DOHH2 (cell line): ENCODE results near the gene ABCA1.

Experiments used
- H3F3A ChIP-seq: fragments of 200-600 bp; sonication (generic), shearing (Covaris generic); 2 replicates; pipeline ENCODE4 v1.6.0; 2016; ENCODE audit warnings: antibody characterized with exemption, mild to moderate bottlenecking; ENCODE audit not compliant: control insufficient read depth, insufficient read depth
- H3K27ac ChIP-seq: fragments of 200-600 bp; sonication (generic); 2 replicates; pipeline ENCODE4 v1.5.1; 2014; ENCODE audit warnings: low read depth, mild to moderate bottlenecking, low read length, moderate library complexity
- H3K27me3 ChIP-seq: fragments of 200-600 bp; sonication (generic); 2 replicates; pipeline ENCODE4 v1.6.1; 2014; ENCODE audit warnings: mild to moderate bottlenecking, low read length, mixed read lengths; ENCODE audit not compliant: control insufficient read depth
- H3K36me3 ChIP-seq: fragments of 200-600 bp; sonication (generic); 2 replicates; pipeline ENCODE4 v1.6.1; 2014; ENCODE audit warnings: mild to moderate bottlenecking, low read length, moderate library complexity, mixed read lengths; ENCODE audit not compliant: control insufficient read depth
- H3K4me1 ChIP-seq: fragments of 200-600 bp; sonication (generic); 2 replicates; pipeline ENCODE4 v1.6.1; 2014; ENCODE audit warnings: mild to moderate bottlenecking, low read length, mixed read lengths; ENCODE audit not compliant: control insufficient read depth
- H3K4me2 ChIP-seq: fragments of 200-600 bp; sonication (generic); 2 replicates; pipeline ENCODE4 v1.6.0; 2014; ENCODE audit warnings: mild to moderate bottlenecking, low read length, moderate library complexity
- H3K4me3 ChIP-seq: fragments of 200-600 bp; sonication (generic); 2 replicates; pipeline ENCODE4 v1.5.1; 2014; ENCODE audit warnings: mild to moderate bottlenecking, low read length, mixed read lengths
- H3K79me2 ChIP-seq: fragments of 200-600 bp; sonication (generic); 2 replicates; pipeline ENCODE4 v1.6.1; 2014; ENCODE audit warnings: mild to moderate bottlenecking, low read length, mixed read lengths; ENCODE audit not compliant: control insufficient read depth
- H3K9me2 ChIP-seq: fragments of 200-600 bp; sonication (generic); replicated peaks from 2 replicates; pipeline ENCODE4 v1.6.1; 2014; ENCODE audit warnings: mild to moderate bottlenecking, low read length, mixed read lengths; ENCODE audit not compliant: control insufficient read depth
- H3K9me3 ChIP-seq: fragments of 200-600 bp; sonication (generic); 2 replicates; pipeline ENCODE4 v1.6.1; 2014; ENCODE audit warnings: antibody characterized with exemption, low read length, mixed read lengths; ENCODE audit not compliant: control insufficient read depth, insufficient read depth
- H4K20me1 ChIP-seq: fragments of 200-600 bp; sonication (generic); 2 replicates; pipeline ENCODE4 v1.6.0; 2014; ENCODE audit warnings: low read depth, mild to moderate bottlenecking, antibody characterized with exemption, low read length, moderate library complexity; ENCODE audit not compliant: control insufficient read depth, insufficient read depth
- EZH2phosphoT487 ChIP-seq: fragments of 200-600 bp; sonication (generic); IDR thresholded peaks from 2 replicates; pipeline ENCODE4 v1.6.1; 2017; ENCODE audit warnings: borderline replicate concordance, mild to moderate bottlenecking, antibody characterized with exemption, low read length, moderate library complexity, mixed read lengths
- TF ChIP-seq, protein P1 (sequence below): fragments of 200-600 bp; sonication (generic); IDR thresholded peaks from one replicate; pipeline ENCODE4 v1.5.1; 2014; ENCODE audit warnings: antibody characterized with exemption, mild to moderate bottlenecking, low read depth, low read length; ENCODE audit not compliant: poor library complexity, severe bottlenecking

Gene ABCA1

DNA sequence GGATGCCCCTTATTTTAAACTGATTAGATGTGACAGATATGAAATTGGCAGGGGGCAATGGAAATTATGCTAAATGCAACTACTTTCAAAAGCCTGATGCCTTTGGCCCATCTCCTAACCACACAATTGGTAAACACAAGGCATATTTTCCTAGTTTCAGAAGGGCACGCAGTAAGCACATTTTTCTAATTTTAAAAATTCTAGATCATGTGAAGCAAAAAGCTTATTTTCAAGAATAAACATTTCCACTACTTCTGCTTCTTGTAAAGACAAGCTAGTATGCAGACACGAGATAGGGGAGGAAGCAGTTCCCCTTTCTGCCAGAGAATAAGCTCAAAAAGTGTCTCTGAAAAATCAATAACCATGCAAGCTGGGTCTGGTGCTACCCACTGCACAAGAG lies 67.7 kb downstream of the ABCA1 start:
- Histone ChIP-seq H3K27ac (no peak overlapping the region), H3K9me2 (no peaks in the 10 kb centered on the region), H3K79me2 (peaks cover 13% of the 10 kb centered on the region; the same call in 1 of the 2 replicates), H3K4me1 (peaks cover 42% of the 10 kb centered on the region), H3K4me2 (no peak overlapping the region), H3K36me3 (peaks cover 67% of the 10 kb centered on the region), H3K4me3 (no peak overlapping the region), H3K9me3 (no peaks in the 10 kb centered on the region), H3F3A (no peaks in the 10 kb centered on the region), H4K20me1 (no peaks in the 10 kb centered on the region), H3K27me3 (no peaks in the 10 kb centered on the region)
- TF ChIP-seq, protein P1, sequence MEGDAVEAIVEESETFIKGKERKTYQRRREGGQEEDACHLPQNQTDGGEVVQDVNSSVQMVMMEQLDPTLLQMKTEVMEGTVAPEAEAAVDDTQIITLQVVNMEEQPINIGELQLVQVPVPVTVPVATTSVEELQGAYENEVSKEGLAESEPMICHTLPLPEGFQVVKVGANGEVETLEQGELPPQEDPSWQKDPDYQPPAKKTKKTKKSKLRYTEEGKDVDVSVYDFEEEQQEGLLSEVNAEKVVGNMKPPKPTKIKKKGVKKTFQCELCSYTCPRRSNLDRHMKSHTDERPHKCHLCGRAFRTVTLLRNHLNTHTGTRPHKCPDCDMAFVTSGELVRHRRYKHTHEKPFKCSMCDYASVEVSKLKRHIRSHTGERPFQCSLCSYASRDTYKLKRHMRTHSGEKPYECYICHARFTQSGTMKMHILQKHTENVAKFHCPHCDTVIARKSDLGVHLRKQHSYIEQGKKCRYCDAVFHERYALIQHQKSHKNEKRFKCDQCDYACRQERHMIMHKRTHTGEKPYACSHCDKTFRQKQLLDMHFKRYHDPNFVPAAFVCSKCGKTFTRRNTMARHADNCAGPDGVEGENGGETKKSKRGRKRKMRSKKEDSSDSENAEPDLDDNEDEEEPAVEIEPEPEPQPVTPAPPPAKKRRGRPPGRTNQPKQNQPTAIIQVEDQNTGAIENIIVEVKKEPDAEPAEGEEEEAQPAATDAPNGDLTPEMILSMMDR = no peak
- no peak for TF ChIP-seq EZH2phosphoT487

GRCh38 chr9:104858846-104859245 lies 69.1 kb downstream of the ABCA1 start:
- peaks cover 28% of the 10 kb centered on the region for H3K4me1 ChIP-seq
- H3K36me3 ChIP-seq = peaks cover 72% of the 10 kb centered on the region
- H3K9me2 ChIP-seq = no peaks in the 10 kb centered on the region
- no peaks in the 10 kb centered on the region for H3K27me3 ChIP-seq
- no peak overlapping the region for H3K4me2 ChIP-seq
- no peaks in the 10 kb centered on the region for H4K20me1 ChIP-seq
- H3K4me3 ChIP-seq = no peak overlapping the region
- H3K27ac ChIP-seq = no peak overlapping the region
- H3K9me3 ChIP-seq = no peaks in the 10 kb centered on the region
- H3F3A ChIP-seq = no peaks in the 10 kb centered on the region
- H3K79me2 ChIP-seq = peaks cover 4% of the 10 kb centered on the region; the same call in 1 of the 2 replicates
- TF ChIP-seq, protein P1 = no peak
- no peak for TF ChIP-seq EZH2phosphoT487

GRCh38 chr9:104858271-104858670 lies 69.7 kb downstream of the ABCA1 start:
- H3K4me1 ChIP-seq = peaks cover 22% of the 10 kb centered on the region
- H3K9me3 ChIP-seq = no peaks in the 10 kb centered on the region
- H4K20me1 ChIP-seq = no peaks in the 10 kb centered on the region
- H3K9me2 ChIP-seq = no peaks in the 10 kb centered on the region
- no peak overlapping the region for H3K4me2 ChIP-seq
- H3K79me2 ChIP-seq = peaks cover 4% of the 10 kb centered on the region; the same call in 1 of the 2 replicates
- H3K27me3 ChIP-seq = no peaks in the 10 kb centered on the region
- no peak overlapping the region for H3K4me3 ChIP-seq
- H3K27ac ChIP-seq = no peak overlapping the region
- peaks cover 77% of the 10 kb centered on the region for H3K36me3 ChIP-seq
- no peaks in the 10 kb centered on the region for H3F3A ChIP-seq
- no peak for TF ChIP-seq EZH2phosphoT487
- TF ChIP-seq, protein P1 = no peak
